NCI-H2227 treated with DMSO at 0.1 percent for 48 hours (cell line): ENCODE measurements around the gene SV2A.
"Not testable (repeated sequence)": the region's sequence is repeated elsewhere in the genome, so short reads cannot be mapped to it uniquely, and the experiment has no call there.

Experiments
- DNase-seq: peaks from one replicate; lab custom pipeline; 2025; lab: John Stamatoyannopoulos, UW

Gene SV2A

GRCh38 chr1:149917571-149918144, at the start of gene SV2A:
Gene SV2A, minus strand, starts transcription at chr1:149917844. Its CDS starts 4,004 bp downstream, at chr1:149913840.
- DNase-seq, result peak; percentile 65

GRCh38 chr1:149967041-149967440, 49.4 kb upstream of the SV2A start:
- no peak for DNase-seq

- DNase-seq, result no peak
Observed at GRCh38 chr1:149966405-149966804, 48.8 kb upstream of the SV2A start.

GRCh38 chr1:149965440-149965839, 47.8 kb upstream of the SV2A start:
- no peak for DNase-seq

- no peak for DNase-seq
Observed at GRCh38 chr1:149963358-149963757, 45.7 kb upstream of the SV2A start.

- DNase-seq, result no peak
Observed at GRCh38 chr1:149962736-149963135, 45.1 kb upstream of the SV2A start.

- peak; percentile 43 for DNase-seq
Observed at GRCh38 chr1:149962039-149962647, 44.5 kb upstream of the SV2A start.

- not testable (repeated sequence) for DNase-seq
Observed at GRCh38 chr1:149957548-149957947, 39.9 kb upstream of the SV2A start.

- DNase-seq, result no peak
Observed at GRCh38 chr1:149949911-149950310, 32.3 kb upstream of the SV2A start.

GRCh38 chr1:149945206-149945605, 27.6 kb upstream of the SV2A start:
- no peak for DNase-seq

GRCh38 chr1:149942885-149943284, 25.2 kb upstream of the SV2A start:
- DNase-seq, result no peak

- DNase-seq, result peak; percentile 86
Observed at GRCh38 chr1:149942207-149942606, 24.6 kb upstream of the SV2A start.

- no peak for DNase-seq
Observed at GRCh38 chr1:149940427-149940826, 22.8 kb upstream of the SV2A start.

- not testable (repeated sequence) for DNase-seq
Observed at GRCh38 chr1:149938668-149939003, 21.0 kb upstream of the SV2A start.

GRCh38 chr1:149937759-149938158, 20.1 kb upstream of the SV2A start:
- no peak for DNase-seq

GRCh38 chr1:149936992-149937705, 19.5 kb upstream of the SV2A start:
- DNase-seq, result peak; percentile 70

- DNase-seq, result no peak
Observed at GRCh38 chr1:149936170-149936991, 18.7 kb upstream of the SV2A start, which contains the start of gene MTMR11. Gene MTMR11, minus strand, starts transcription at chr1:149936879. Its CDS starts 232 bp downstream, at chr1:149936647.

- DNase-seq, result no peak
Observed at GRCh38 chr1:149934356-149934755, 16.7 kb upstream of the SV2A start.

- no peak for DNase-seq
Observed at GRCh38 chr1:149933208-149933607, 15.6 kb upstream of the SV2A start.

GRCh38 chr1:149932474-149932873, 14.8 kb upstream of the SV2A start:
- no peak for DNase-seq

- DNase-seq, result no peak
Observed at GRCh38 chr1:149931212-149931790, 13.7 kb upstream of the SV2A start.

GRCh38 chr1:149929856-149930255, 12.2 kb upstream of the SV2A start:
- no peak for DNase-seq
